GM18498 (cell line): ENCODE measurements around the gene BTRC.

Source experiments
- ATAC-seq: cut with Tn5 transposase; IDR thresholded peaks from one replicate; pipeline ENCODE4 v1.9.1; 2021; ENCODE audit warnings: mild to moderate bottlenecking, moderate library complexity; ENCODE audit not compliant: unreplicated experiment

Gene BTRC

GRCh38 chr10:101476383-101476782 is 122.4 kb downstream of the BTRC start:
- no peak for ATAC-seq

- ATAC-seq, result no peak
Measured at GRCh38 chr10:101478956-101479355, 125.0 kb downstream of the BTRC start.

GRCh38 chr10:101481256-101481655 is 127.3 kb downstream of the BTRC start:
- ATAC-seq, result no peak

GRCh38 chr10:101482568-101482967 is 128.6 kb downstream of the BTRC start:
- ATAC-seq, result no peak

GRCh38 chr10:101484175-101484745 is 130.3 kb downstream of the BTRC start:
- no peak for ATAC-seq

GRCh38 chr10:101485207-101485606 is 131.2 kb downstream of the BTRC start:
- ATAC-seq, result no peak

GRCh38 chr10:101485681-101486554 is 132.0 kb downstream of the BTRC start:
- no peak for ATAC-seq

- ATAC-seq, result no peak
Measured at GRCh38 chr10:101487399-101487798, 133.4 kb downstream of the BTRC start.

GRCh38 chr10:101489355-101489754 is 135.4 kb downstream of the BTRC start:
- no peak for ATAC-seq

- no peak for ATAC-seq
Measured at GRCh38 chr10:101490026-101490425, 136.1 kb downstream of the BTRC start.

- ATAC-seq, result no peak
Measured at GRCh38 chr10:101492205-101492604, 138.2 kb downstream of the BTRC start.

- no peak for ATAC-seq
Measured at GRCh38 chr10:101492814-101493213, 138.8 kb downstream of the BTRC start.

GRCh38 chr10:101493249-101493648 is 139.3 kb downstream of the BTRC start:
- no peak for ATAC-seq

- ATAC-seq, result no peak
Measured at GRCh38 chr10:101493782-101494281, 139.9 kb downstream of the BTRC start.

GRCh38 chr10:101494650-101495049 is 140.7 kb downstream of the BTRC start:
- ATAC-seq, result no peak

- ATAC-seq, result no peak
Measured at GRCh38 chr10:101495324-101495925, 141.5 kb downstream of the BTRC start.

GRCh38 chr10:101504438-101504837 is 150.5 kb downstream of the BTRC start:
- no peak for ATAC-seq

GRCh38 chr10:101506829-101507661 is 153.1 kb downstream of the BTRC start:
- ATAC-seq, result no peak

- no peak for ATAC-seq
Measured at GRCh38 chr10:101507828-101508227, 153.9 kb downstream of the BTRC start.

GRCh38 chr10:101511938-101512337 is 158.0 kb downstream of the BTRC start:
- no peak for ATAC-seq

GRCh38 chr10:101512738-101513137 is 158.8 kb downstream of the BTRC start:
- no peak for ATAC-seq
